K562 (cell line): ENCODE measurements around the gene BACE2. TPM values are rescaled to one million over a fixed set of nuclear protein-coding genes. Genes with fewer than 3 reads are reported as not detected.

Source experiments
- ATAC-seq: fragments of 200-7000 bp; cut with Tn5 transposase; 3 replicates; pipeline ENCODE4 v1.9.1; 2020; ENCODE audit warnings: moderate library complexity
- BruUV-seq: library from RNA; stranded (reverse); fragments of 400-500 nt; replicated peaks from 2 replicates; lab custom pipeline; 2021; lab: Mats Ljungman, UMichigan
- CTCF ChIA-PET: fragments of 300-600 bp; formaldehyde crosslinking; extraction: SDS; loops from one replicate; lab custom pipeline; 2021; ENCODE audit warnings: low intra/inter-chr PET ratio; lab: Yijun Ruan, JAX
- POLR2A ChIA-PET: fragments of 300-600, 350-650 bp; sonication (Branson Sonifier 250); formaldehyde crosslinking; extraction: SDS; loops from one replicate; lab custom pipeline; 2021; ENCODE audit warnings: antibody characterized with exemption, inconsistent platforms; lab: Yijun Ruan, JAX
- DNase-seq, 4 experiments: peaks; one replicate each; pipeline versions ENCODE4 v3.0.0 to v3.0.0-alpha.2; 2011 to 2018; ENCODE audit warnings: low spot score in 3 of 4, mixed read lengths in 3 of 4; ENCODE audit errors: extremely low read depth in 1 of 4
- FAIRE-seq: peaks from 2 replicates; lab custom pipeline; 2011; peaks lifted over from hg19 to GRCh38; lab: Jason Lieb, UNC
- H2AFZ ChIP-seq: 2 replicates; pipeline ENCODE4 v1.6.0; 2011; ENCODE audit warnings: low read depth, low read length, control low read depth, inconsistent platforms
- H3K27ac ChIP-seq: fragments of 200-600 bp; 3 replicates; pipeline ENCODE4 v1.8.0; 2011; ENCODE audit warnings: low read depth, mild to moderate bottlenecking, control low read depth, inconsistent platforms, low read length, moderate library complexity, mixed read lengths; ENCODE audit errors: extremely low read depth
- H3K27me3 ChIP-seq, 2 experiments: fragments of 300-600 bp in 1 of 2; 2 replicates in 1 of 2; 3 replicates in 1 of 2; pipeline versions ENCODE4 v1.6.0 to v1.8.0; 2011; ENCODE audit warnings: inconsistent platforms in 2 of 2, low read length in 2 of 2, mild to moderate bottlenecking in 1 of 2, mixed read lengths in 1 of 2, moderate library complexity in 1 of 2; ENCODE audit not compliant: control insufficient read depth in 2 of 2, insufficient read depth in 2 of 2
- H3K36me3 ChIP-seq: fragments of 300-600 bp; 3 replicates; pipeline ENCODE4 v1.8.0; 2011; ENCODE audit warnings: mild to moderate bottlenecking, low read length, inconsistent platforms; ENCODE audit not compliant: control insufficient read depth, insufficient read depth
- H3K4me1 ChIP-seq, 2 experiments: fragments of 200-600 bp in 1 of 2; replicated peaks in 1 of 2; 2 replicates in 1 of 2; 3 replicates in 1 of 2; pipeline versions ENCODE4 v1.5.1 to v1.8.0; 2011; ENCODE audit warnings: inconsistent platforms in 2 of 2, low read length in 2 of 2, mild to moderate bottlenecking in 1 of 2, mixed read lengths in 1 of 2, moderate library complexity in 1 of 2; ENCODE audit not compliant: control insufficient read depth in 2 of 2, insufficient read depth in 2 of 2
- H3K4me2 ChIP-seq: 2 replicates; pipeline ENCODE4 v1.6.1; 2011; ENCODE audit warnings: low read length, control low read depth, inconsistent platforms, mixed read lengths; ENCODE audit not compliant: insufficient read depth
- H3K4me3 ChIP-seq: fragments of 200-600 bp; sonication (generic), shearing (Covaris generic); 2 replicates; pipeline ENCODE4 v1.5.1; 2016; ENCODE audit warnings: control low read depth, inconsistent platforms
- H3K79me2 ChIP-seq: fragments of 200-600 bp; 3 replicates; pipeline ENCODE4 v1.8.0; 2011; ENCODE audit warnings: low read length, inconsistent platforms; ENCODE audit not compliant: control insufficient read depth, insufficient read depth
- H3K9ac ChIP-seq, 2 experiments: 2 replicates each; pipeline versions ENCODE4 v1.6.0 to v1.6.1; 2011; ENCODE audit warnings: low read depth in 2 of 2, low read length in 2 of 2, control low read depth in 1 of 2, inconsistent platforms in 1 of 2, mild to moderate bottlenecking in 1 of 2, mixed read lengths in 1 of 2; ENCODE audit not compliant: insufficient read depth in 1 of 2
- H3K9me1 ChIP-seq: one replicate; pipeline ENCODE4 v1.6.0; 2011; ENCODE audit warnings: inconsistent platforms, mild to moderate bottlenecking, low read length, moderate library complexity; ENCODE audit not compliant: control insufficient read depth, insufficient read depth
- H3K9me3 ChIP-seq: replicated peaks from 2 replicates; pipeline ENCODE4 v1.5.1; 2011; ENCODE audit warnings: low read depth, low read length, inconsistent platforms; ENCODE audit not compliant: control insufficient read depth, insufficient read depth
- H4K20me1 ChIP-seq: replicated peaks from 2 replicates; pipeline ENCODE4 v1.6.1; 2011; ENCODE audit warnings: low read length, inconsistent platforms, mixed read lengths; ENCODE audit not compliant: control insufficient read depth, insufficient read depth
- CAMTA2 ChIP-seq: fragments of 250-450 bp; sonication (Bioruptor Pico); conservative IDR thresholded peaks from 2 replicates; pipeline ENCODE4 v1.5.1; 2022
- CC2D1A ChIP-seq: fragments of 450-650 bp; IDR thresholded peaks from 2 replicates; pipeline ENCODE4 v1.6.1; 2017; ENCODE audit warnings: mild to moderate bottlenecking
- CHCHD3 ChIP-seq: fragments of 250-450 bp; sonication (Bioruptor Pico); IDR thresholded peaks from 2 replicates; pipeline ENCODE4 v2.1.2; 2022; ENCODE audit warnings: mild to moderate bottlenecking
- CREB5 ChIP-seq: fragments of 250-450 bp; sonication (Bioruptor Pico); IDR thresholded peaks from 2 replicates; pipeline ENCODE4 v1.5.0; 2020; ENCODE audit warnings: mild to moderate bottlenecking
- ELK3 ChIP-seq: fragments of 450-650 bp; formaldehyde crosslinking; IDR thresholded peaks from 2 replicates; pipeline ENCODE4 v1.4.0; 2020; ENCODE audit warnings: mild to moderate bottlenecking
- TAF9B ChIP-seq: fragments of 450-650 bp; IDR thresholded peaks from 2 replicates; pipeline ENCODE4 v1.6.1; 2018; ENCODE audit warnings: mild to moderate bottlenecking; ENCODE audit not compliant: partially characterized antibody
- WGBS: fragments of 100-300 bp; shearing (Covaris generic); methylation state at CpG from one replicate; pipeline ENCODE4 v1.1.6; 2016; ENCODE audit warnings: low coverage, mixed read lengths; ENCODE audit not compliant: insufficient coverage; ENCODE audit errors: missing lambda C conversion rate; 5-methylcytosine and 5-hydroxymethylcytosine counted together
- in situ Hi-C: fragments of 300-500 bp; cut with MboI; formaldehyde crosslinking; loops from 4 replicates; pipeline ENCODE4 v1.15.0; 2018; ENCODE audit warnings: inconsistent platforms, mixed read lengths
- intact Hi-C: fragments of 100-400 bp; cut with micrococcal nuclease; formaldehyde crosslinking; loops from 2 replicates; pipeline ENCODE4 v1.14.2; 2022
- microRNA-seq: library from miRNA; unstranded; fragments of <30 nt; microRNA quantifications from one replicate; pipeline ENCODE4, GENCODE V29; 2018; ENCODE audit warnings: borderline microRNAs expressed
- polyA plus RNA-seq, 8 experiments: library from polyadenylated mRNA; depleted of rRNA in 4 of 8; stranded (reverse) in 5 of 8; unstranded in 3 of 8; fragments of >200 nt; fragmentation: Nextera tagmentation in 2 of 8; fragmentation: Illumina TruSeq in 1 of 8; extraction: Ambion mirVana in 2 of 8; extraction: Trizol in 1 of 8; gene quantifications; 2 replicates each; pipeline versions ENCODE4 v1.2.1 to v1.2.3, GENCODE V29; 2011 to 2014; ENCODE audit warnings: inconsistent platforms in 1 of 8, missing spikeins in 1 of 8
- small RNA-seq: library from RNA; depleted of rRNA; stranded (forward); fragments of <200 nt; gene quantifications from one replicate; pipeline ENCODE3, GENCODE V24; 2014
- total RNA-seq, 7 experiments: library from RNA; depleted of rRNA in 6 of 7; stranded (reverse); fragments of >200 nt in 6 of 7; fragmentation: Illumina TruSeq in 2 of 7; extraction: Trizol in 2 of 7; gene quantifications; 2 replicates each; pipeline versions ENCODE4 v1.2.1 to v1.2.3, GENCODE V29; 2011 to 2021; ENCODE audit warnings: low replicate concordance in 1 of 7

BACE2 gene
- total and polyA plus RNA-seq, 9 of the 15 experiments (the other 6 are each of a cell fraction or from before 2014, with no cell fraction given), result 0.05 to 0.24 (median 0.15) TPM; not detected in 2

- FAIRE-seq (no peak), ATAC-seq (no peak), DNase-seq (no peak)
- H4K20me1 ChIP-seq, result peaks cover 4% of the 10 kb centered on the region; the same call in 1 of the 2 replicates
- no peak overlapping the region for H2AFZ ChIP-seq
- peaks cover 0 to 9% of the 10 kb centered on the region in 2 experiments; a peak in 1 of 5 replicates for H3K27me3 ChIP-seq
- H3K27ac ChIP-seq, result no peak overlapping the region
- H3K4me2 ChIP-seq, result no peak overlapping the region
- TF ChIP-seq CC2D1A (no peak), ELK3 (no peak), CHCHD3 (CRISPR knock-in tag) (no peak), CAMTA2 (CRISPR knock-in tag) (no peak), CREB5 (CRISPR knock-in tag) (no peak), TAF9B (no peak)
- WGBS, result 0% methylated on average over 16 of the region's 16 CpGs
- ChIA-PET CTCF (no interaction called here), POLR2A (no interaction called here)
- H3K79me2 ChIP-seq, result no peaks in the 10 kb centered on the region
- H3K4me1 ChIP-seq, result no peaks in the 10 kb centered on the region
- no TSS peak for BruUV-seq
- H3K9me1 ChIP-seq, result no peaks in the 10 kb centered on the region
- H3K36me3 ChIP-seq, result no peaks in the 10 kb centered on the region
- no peaks in the 10 kb centered on the region for H3K9me3 ChIP-seq
- no peak overlapping the region for H3K9ac ChIP-seq
- intact Hi-C loops (no loop called here), in situ Hi-C loops (no loop called here)
- no peak overlapping the region for H3K4me3 ChIP-seq
Measured at GRCh38 chr21:41328660-41329607, 161.0 kb downstream of the BACE2 start.

Small RNA genes lying within 50 kb of the gene (microRNA-seq; reads per million reads assigned to microRNA genes)
- gene MIR3197, result not detected

Small RNA genes lying within 50 kb of the gene (small RNA-seq; reads per million reads assigned to genes)
- gene MIR3197, result not detected

Other genes with a start within 250 kb of the BACE2 start
- gene FAM3B, start 148.6 kb downstream of the BACE2 start, total RNA-seq (2014; rRNA removed), result not detected in 2 replicates
- not detected in 2 replicates for gene FAM3B, start 148.6 kb downstream of the BACE2 start, total RNA-seq (2014; rRNA removed; fragmentation: Illumina TruSeq; extraction: Trizol)
- gene FAM3B, start 148.6 kb downstream of the BACE2 start, total RNA-seq (2015; rRNA removed; fragmentation: Illumina TruSeq; extraction: Trizol), result 0.18 and 0.19 TPM in 2 replicates
- not detected in 2 replicates for gene FAM3B, start 148.6 kb downstream of the BACE2 start, total RNA-seq (2021)
- gene FAM3B, start 148.6 kb downstream of the BACE2 start, polyA plus RNA-seq (2011; rRNA removed), result not detected in 2 replicates
- gene FAM3B, start 148.6 kb downstream of the BACE2 start, polyA plus RNA-seq (2014; fragmentation: Illumina TruSeq; extraction: Trizol), result not detected in 2 replicates
- under 1 TPM; 0.07 to 0.17 TPM for gene FAM3B, start 148.6 kb downstream of the BACE2 start, polyA plus RNA-seq (2014; fragmentation: Nextera tagmentation; extraction: Ambion mirVana)
- 0.04 and 0.24 TPM in 2 replicates for gene FAM3B, start 148.6 kb downstream of the BACE2 start, polyA plus RNA-seq (2014; rRNA removed)
- 0.36 and 1.1 TPM in 2 replicates for gene MX2, start 193.9 kb downstream of the BACE2 start, total RNA-seq (2014; rRNA removed)
- gene MX2, start 193.9 kb downstream of the BACE2 start, total RNA-seq (2014; rRNA removed; fragmentation: Illumina TruSeq; extraction: Trizol), result 0.26 and 0.73 TPM in 2 replicates
- gene MX2, start 193.9 kb downstream of the BACE2 start, total RNA-seq (2015; rRNA removed; fragmentation: Illumina TruSeq; extraction: Trizol), result 0.57 and 0.58 TPM in 2 replicates
- 0.95 and 1.0 TPM in 2 replicates for gene MX2, start 193.9 kb downstream of the BACE2 start, total RNA-seq (2021)
- not detected in 2 replicates for gene MX2, start 193.9 kb downstream of the BACE2 start, polyA plus RNA-seq (2011; rRNA removed)
- gene MX2, start 193.9 kb downstream of the BACE2 start, polyA plus RNA-seq (2014; fragmentation: Illumina TruSeq; extraction: Trizol), result 0.65 and 0.69 TPM in 2 replicates
- gene MX2, start 193.9 kb downstream of the BACE2 start, polyA plus RNA-seq (2014; fragmentation: Nextera tagmentation; extraction: Ambion mirVana), result under 1 TPM; 0.10 to 0.18 TPM
- gene MX2, start 193.9 kb downstream of the BACE2 start, polyA plus RNA-seq (2014; rRNA removed), result 0.21 and 0.59 TPM in 2 replicates